Measurements from ENCODE around the gene COL26A1.
A peak's percentile ranks its signal among the peaks of the same experiment; 100 is the strongest.
"Not testable (repeated sequence)": the region's sequence is repeated elsewhere in the genome, so short reads cannot be mapped to it uniquely, and the experiment has no call there.

COL26A1 gene

GRCh38 chr7:101555921-101556275, 193.2 kb downstream of the COL26A1 start:
- no peak for DNase-seq

DNA sequence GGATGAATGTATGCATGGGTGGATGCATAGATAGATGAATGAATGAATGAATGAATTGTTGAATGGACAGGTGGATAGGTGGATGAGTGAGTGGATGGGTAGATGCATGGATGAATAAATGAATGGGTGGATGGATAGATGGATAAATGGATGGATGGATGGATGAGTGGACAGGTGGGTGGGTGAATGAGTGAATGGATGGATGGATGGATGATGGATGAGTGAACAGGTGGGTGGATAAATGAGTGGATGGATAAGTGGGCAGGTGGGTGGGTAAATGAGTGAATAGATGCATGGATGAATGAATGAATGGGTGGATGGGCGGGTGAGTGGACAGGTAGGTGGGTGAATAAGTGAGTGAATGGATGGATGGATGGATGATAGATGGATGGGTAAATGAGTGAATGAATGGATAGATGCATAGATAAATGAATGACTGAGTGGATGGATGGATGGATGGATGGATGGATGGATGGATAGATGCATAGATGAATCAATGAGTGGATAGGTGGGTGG, 193.8 kb downstream of the COL26A1 start:
- DNase-seq: no peak

GRCh38 chr7:101557421-101557820, 194.7 kb downstream of the COL26A1 start:
- no peak for DNase-seq

DNA sequence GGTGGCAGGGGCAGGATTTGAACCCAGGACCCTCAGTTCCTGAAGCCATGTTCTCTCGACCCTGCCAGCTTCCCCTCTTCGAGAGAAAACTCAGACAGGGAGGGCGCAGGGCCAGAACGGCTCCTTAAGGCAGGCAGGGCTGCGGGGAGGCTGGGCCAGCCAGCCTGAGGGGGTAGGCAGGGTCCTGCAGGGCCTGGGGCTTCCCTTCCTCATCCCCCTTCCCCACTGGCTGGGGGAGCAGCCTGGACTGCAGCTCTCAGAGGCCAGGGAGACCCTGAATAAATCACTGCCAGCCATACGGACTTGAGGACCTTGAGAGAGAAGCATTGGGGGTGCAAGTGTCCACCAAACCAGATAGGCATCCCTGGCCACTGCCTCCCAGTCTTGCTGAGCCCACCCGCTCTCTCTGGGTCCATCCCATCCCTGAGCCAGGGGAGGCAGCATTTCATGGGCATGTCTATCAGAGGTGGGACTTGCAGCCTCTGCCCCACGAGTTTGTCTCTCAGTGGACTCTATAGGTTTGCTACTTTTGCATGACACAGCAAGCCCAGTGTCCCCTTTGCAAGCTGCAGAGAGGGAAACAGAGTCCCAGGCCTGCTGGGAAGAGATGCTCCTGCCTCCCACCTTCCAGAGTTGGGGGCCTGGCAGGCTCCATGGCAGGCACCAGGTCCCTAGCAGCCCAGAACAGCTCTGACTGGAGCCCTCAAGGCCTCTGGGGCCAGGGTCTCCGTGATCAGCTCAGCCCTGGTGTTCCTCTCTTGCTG, 195.5 kb downstream of the COL26A1 start:
- DNase-seq: no peak

DNA sequence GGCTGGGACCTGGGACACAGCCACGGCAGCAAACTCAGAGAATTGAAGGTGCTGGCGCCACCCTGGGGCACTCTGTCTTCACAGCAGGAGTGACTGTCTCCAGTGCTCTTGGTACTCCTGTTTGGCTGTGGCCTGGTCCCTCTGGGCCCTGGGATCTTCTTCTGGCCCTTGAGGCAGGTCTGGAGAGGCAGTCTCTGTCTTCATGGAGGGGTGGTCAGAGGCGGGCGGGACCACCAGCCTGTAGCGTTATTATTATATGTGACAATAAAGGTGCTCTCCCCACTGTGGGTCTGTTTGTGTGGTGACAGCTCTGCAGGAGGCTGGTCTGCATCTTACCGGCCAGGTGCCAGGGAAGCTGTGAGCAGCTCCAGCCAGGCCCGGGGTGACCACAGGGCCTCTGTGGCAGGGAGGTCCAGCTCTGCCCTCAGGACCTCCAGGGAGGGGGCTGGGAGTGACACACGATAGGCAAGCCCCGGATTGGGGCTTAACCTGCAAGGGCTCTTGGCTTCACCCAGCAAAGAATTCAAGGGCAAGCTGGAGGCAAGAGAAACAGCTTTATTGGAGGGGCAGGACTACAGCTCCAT, 196.2 kb downstream of the COL26A1 start:
- no peak for DNase-seq

- DNase-seq: no peak
Measured at GRCh38 chr7:101559586-101559985, 196.9 kb downstream of the COL26A1 start.

- not testable (repeated sequence) for DNase-seq
Measured at GRCh38 chr7:101560021-101560420, 197.3 kb downstream of the COL26A1 start.

DNA sequence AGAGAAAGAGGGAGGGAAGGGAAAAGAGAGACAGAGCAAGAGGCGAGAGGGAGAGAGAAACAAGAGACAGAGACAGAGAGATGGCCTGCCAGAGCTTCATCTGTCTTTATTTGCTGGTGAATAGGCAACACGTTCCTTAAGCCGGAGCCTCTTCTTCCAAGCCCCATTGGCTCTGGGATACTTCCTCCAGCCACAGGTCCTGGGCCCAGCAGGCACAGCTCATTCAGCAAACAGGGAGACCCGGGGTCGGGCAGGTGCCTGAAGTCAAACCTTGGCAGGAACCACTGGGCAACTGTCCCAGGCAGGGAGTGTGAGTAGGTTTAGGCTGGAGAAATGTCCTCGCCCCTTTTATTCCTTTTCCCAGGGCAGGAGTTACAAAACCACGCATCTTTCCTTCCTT, 198.2 kb downstream of the COL26A1 start:
- DNase-seq: no peak

DNA sequence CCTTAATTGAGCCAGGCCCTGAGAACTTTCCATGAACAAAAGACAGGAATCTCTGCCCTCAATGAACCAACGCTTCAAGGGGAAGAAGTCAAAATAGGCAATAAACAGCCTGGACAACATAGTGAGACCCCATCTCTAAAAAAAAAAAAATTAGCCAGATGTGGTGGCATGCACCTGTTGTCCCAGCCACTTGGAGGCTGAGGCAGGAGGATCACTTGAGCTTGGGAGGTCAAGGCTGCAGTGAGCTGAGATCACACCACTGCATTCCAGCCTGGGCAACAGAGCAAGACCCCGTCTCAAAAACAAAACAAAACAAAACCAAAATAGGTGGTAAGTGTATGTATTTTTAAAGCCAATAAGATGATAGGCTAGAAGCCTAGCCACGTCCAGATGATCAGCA, 198.6 kb downstream of the COL26A1 start:
- not testable (repeated sequence) for DNase-seq

GRCh38 chr7:101562531-101563197, 200.0 kb downstream of the COL26A1 start:
- no peak for DNase-seq

GRCh38 chr7:101563198-101563901, 200.7 kb downstream of the COL26A1 start:
- DNase-seq: no peak

DNA sequence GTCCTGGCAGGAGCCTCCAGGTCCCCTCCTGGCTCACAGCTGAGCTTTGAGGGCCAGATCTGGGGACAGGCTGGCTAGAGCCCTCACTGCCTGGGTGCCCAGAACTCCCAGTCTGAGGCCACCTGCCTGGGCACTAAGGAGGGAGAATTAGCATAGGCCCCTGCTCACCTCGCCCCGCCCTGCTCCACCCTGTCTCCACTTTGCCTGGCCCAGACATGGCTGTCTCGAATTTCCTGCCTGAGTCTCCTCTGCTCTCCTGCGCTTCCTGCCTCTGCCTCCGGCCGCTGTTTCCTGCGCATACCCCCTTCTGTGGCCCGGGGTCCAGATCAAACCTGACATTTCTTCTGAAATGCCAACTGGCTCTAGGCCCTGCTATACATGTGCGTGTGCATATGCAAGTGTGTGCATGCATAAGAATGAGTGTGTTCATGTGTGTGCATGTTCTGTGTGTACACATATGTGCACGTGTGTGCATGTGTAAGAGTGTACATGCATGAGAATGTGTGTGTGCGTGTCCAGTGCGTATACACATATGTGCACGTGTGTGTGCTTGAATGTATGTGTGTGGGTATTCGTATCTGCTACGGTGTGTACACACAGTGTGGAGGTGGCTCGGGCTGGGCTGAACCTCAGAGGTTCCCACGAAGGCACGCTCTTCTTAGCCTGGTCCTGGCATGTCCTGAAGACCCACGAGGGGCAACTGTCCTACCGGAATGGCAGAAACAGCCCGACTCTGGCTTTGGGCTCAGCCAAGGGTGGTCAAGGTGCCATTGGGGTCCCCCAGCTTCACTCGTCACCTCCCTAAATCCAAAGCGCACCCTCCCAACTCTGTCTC, 201.5 kb downstream of the COL26A1 start:
- no peak for DNase-seq

- no peak for DNase-seq
Measured at GRCh38 chr7:101564778-101565211, 202.1 kb downstream of the COL26A1 start.

DNA sequence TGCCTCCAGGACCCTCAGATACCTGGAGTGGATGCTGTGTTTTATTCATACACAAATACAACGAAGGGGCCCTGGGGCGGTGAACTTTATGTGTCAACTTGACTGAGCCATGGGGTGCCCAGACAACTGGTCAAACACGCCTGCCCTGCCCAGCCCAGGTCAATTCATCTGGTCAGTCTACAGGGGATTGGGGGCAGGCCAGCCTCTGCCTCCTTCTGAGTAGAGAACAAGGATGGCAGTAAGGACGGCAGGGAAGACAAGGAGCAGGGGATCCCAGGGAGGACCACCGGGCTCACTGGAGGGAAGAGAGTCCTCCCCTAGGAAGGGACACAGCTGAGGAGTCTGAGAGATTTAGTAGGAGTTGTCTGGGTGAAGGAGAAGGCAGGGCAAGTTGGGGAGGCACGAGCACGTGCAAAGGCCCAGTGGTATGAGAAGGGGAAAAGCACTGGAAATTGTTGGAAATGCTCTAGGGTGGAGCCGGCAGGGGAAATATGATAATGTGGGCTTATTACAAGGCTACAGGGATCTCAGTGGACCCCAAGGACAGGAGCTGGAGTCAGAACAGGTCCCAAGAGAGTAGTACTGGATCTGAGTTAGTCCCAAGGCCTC, 203.0 kb downstream of the COL26A1 start:
- DNase-seq: no peak

DNA sequence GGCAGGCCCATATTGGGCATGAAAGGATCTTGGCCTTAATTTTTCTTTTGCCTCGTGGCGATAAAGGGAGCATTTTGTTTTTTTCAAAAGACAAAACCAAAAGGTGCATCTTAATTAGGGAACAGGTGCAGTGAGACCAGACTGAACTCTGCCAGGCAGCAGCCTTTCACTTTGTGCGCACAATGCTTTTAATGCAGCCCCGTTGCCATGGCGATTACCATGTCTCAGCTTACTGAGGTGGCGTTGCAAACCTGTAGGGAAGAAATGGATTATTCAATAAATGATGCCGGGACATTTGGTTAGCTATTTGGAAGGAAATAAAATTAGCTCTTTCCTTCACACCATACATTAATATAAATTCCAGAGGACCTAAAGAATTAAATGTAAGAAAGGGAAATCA, 204.6 kb downstream of the COL26A1 start:
- DNase-seq: peak; percentile 64

DNA sequence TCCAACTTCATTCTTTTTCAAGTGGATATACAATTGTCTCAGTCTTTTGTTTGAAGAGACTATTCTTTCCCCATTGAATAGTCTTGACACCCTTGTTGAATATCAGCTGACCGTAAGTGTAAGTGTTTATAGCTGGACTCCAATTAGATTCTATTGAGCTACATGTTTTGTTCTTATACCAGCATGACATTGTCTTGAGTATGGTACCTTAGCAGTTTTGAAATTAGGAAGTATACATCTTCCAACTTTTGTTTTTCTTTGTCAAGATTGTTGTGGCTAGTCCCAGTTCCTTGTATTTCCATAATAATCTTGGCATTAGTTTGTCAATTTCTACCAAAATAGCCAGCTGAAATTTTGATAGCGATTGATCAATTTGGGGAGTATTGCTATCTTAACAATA, 209.5 kb downstream of the COL26A1 start:
- DNase-seq: no peak

- no peak for DNase-seq
Measured at GRCh38 chr7:101575168-101575567, 212.5 kb downstream of the COL26A1 start.

GRCh38 chr7:101575721-101576120, 213.0 kb downstream of the COL26A1 start:
- no peak for DNase-seq

- no peak for DNase-seq
Measured at GRCh38 chr7:101576998-101577397, 214.3 kb downstream of the COL26A1 start.

DNA sequence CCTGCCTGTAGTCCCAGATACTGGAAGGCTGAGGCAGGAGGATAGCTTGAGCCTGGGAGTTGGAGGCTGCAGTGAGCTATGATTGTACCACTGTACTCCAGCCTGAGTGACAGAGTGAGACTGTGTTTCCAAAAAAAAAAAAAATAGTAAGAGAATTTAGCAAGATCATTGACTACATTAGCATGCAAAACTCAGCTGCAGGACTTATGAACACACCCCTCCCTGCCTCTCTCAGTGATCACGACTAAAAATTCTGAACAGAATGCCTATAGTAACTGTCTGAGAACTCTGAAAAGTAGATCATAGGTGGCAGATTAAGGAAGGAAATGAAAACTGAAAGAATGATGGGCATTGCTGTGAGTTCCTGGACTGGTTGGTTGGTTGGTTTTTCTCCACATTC, 215.9 kb downstream of the COL26A1 start:
- no peak for DNase-seq

- no peak for DNase-seq
Measured at GRCh38 chr7:101580596-101580995, 217.9 kb downstream of the COL26A1 start.

DNA sequence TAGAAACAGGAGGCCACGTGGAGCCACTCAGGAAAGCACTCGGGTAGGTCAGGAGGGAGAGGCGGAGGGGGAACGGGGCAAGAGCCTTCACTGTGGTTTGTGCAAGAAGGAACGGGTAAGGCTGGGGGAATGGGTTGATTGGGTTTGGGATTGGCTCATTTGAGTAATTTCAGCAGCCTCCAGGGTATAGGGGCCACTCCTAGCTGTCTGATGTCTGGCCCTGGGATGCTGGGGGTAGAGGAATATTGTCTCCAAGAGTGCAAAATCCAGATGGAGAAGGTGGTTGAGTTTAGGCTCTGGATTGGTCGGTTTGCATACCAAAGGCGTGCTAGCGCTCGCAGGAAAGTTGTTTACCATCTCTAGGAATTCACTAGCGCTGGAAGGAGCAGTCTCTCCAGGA, 219.2 kb downstream of the COL26A1 start:
- DNase-seq: no peak
